M059J (cell line): ENCODE data around the gene MPP7. TPM values are rescaled to one million over a fixed set of nuclear protein-coding genes. Genes with fewer than 3 reads are reported as not detected.

Experiments used
- DNase-seq: peaks from one replicate; pipeline ENCODE4 v3.0.0-alpha.2; 2012; ENCODE audit warnings: low read depth
- total RNA-seq: library from RNA; depleted of rRNA; stranded (reverse); fragments of >200 nt; shearing (Covaris generic); gene quantifications from 2 replicates; pipeline ENCODE4 v1.2.3, GENCODE V29; 2014; rRNA removed

MPP7 gene
- total RNA-seq, 1 experiment from 2014 or later = 1.7 TPM

DNA sequence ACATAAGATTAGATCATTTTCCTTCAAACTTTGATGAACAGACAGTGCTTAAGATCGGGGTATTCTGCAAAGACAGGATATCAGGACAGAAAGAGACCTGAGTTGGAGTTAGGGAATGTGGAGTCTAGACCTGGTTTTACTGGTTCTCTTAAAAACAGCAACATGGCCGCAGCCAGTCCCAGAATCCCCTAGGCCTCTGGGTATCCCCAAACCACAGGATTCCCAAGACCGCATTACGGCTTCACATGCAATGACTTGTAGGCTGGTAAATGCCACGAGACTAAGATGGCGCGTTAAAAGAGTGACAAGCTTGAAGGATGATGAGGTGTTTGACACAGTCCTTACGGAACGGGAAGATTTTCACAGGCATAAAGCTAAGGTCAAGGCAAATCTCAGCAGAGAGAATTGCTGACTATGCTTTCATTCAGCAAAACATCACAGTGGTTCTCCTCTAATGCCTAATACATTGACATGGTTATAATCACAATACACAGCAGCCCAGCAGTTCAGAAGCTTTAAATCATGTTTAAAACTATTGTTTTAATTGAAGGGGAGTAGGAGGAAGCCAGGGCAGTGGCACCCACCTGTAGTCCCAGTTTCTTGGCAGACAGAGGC is 32.9 kb downstream of the MPP7 start:
- DNase-seq = no peak

DNA sequence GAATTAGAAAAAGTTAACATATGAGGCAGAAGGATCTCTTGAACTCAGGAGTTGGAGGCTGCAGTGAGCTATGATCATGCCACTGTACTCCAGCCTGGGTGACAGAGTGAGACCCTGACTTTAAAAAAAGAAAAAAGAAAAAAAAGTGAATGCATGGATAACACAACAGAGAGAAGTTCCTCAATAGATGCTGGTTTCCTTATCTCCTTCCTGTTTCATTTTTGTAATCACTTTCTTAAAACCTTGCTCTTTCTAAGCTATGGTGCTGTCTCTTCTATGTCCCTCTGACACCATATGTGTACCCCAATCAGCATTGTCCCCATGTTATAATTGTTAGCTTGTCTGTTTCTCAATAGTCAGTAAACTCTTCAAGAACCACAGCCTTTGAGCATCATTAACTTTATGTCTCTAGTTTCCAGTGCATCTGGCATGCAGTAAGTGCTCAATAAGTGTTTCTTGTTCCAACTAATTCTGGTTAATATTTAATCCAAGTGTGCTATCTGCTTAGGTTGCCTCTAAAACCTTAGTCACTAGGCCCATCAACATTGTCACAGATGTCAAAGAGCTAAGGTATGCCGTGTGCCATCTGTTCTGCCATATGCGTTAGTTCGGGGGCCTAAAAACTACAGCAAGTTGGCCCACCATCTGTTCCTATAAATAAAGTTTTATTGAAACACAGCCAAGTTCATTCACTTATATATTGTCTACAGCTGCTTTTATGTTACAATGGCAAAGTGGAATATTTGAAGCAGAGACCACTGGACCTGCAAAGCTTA is 36.2 kb downstream of the MPP7 start:
- DNase-seq = no peak

DNA sequence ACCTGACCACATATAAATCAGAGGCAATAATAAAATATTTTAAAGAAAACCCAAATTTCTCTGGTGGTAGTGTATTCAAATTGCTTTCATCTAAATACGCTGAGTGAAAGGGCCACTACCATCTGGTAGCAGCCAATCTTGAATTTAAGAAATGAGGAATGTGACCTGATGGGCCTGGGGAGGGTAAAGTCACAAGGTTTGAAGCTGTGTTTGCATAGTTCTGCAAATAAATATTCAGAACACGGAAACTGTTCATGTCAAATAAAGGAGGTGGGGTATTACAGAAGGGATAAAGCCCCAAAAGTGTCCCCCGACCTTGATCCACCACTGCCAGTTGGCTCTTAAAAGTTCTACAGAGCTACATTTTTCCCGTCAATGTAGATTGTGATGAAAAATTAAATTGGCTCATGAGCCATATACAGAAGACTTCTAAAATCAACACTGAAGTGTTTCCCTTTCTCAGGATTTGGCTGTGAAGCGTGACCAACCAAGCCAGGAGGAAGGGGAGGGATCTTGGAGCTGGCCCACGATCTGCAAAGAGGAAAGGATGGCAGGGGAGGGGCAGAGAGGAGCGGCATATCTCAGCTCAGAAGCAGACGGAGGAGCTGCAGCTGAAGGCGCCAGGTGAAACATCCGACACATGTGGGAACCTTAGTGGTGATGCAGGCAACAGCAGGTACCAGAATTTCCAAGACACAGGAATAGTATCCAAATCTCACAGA is 39.6 kb downstream of the MPP7 start:
- DNase-seq = peak; percentile 9

DNA sequence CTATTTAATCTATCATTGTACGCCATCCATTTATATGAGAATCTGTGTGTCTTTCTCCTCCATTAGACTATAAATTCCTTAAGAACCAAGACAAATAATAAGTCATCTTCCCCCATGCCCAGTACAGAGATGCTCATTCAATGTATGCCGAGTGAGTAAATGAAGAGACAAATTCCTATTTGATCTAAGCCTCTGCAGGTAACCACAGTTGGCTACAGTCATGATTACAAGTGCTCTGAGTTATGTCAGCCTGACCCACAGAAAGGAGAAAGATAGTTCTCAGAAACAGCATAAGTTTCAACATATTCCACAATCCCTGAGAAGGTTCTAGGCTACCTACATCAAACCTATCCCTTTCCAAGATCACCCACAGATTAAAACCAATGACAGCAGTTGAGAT is 46.1 kb downstream of the MPP7 start:
- DNase-seq = peak; percentile 14

- DNase-seq = peak; percentile 75
Observed at GRCh38 chr10:28254290-28254985, 48.4 kb downstream of the MPP7 start.

DNA sequence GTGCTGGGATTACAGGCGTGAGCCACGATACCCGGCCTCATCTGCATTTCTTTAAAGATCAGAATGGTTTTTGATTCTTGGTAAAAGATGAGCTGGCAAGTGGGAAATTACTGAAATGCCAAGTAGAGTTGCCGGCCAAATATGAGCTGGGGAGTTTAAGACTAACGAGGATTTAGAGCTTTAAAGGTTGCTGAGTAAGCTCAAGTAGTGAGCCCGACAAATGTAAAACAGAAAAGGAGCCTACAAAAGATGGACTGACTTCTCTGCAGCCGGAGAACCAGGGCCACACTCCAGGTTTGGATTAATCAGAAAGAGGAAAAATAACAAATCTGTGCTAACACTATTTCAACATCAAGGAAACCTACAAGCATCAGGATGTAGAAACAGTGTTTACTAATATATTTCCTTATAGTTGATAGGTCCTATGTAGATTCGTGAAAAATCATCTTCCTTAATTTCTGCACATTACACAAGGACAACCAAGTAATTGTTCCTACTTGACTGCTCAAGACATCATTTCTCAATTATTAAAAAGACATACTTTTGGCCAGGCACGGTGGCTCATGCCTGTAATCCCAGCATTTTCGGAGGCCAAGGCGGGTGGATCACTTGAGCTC is 49.6 kb downstream of the MPP7 start:
- DNase-seq = peak; percentile 2

Other genes starting within 250 kb of the MPP7 start
- 41.1 TPM in 2 replicates for gene WAC, start 230.1 kb upstream of the MPP7 start, total RNA-seq